C1 segment of cervical spinal cord (tissue), 14 donors: ENCODE results near the gene AHRR.

Source experiments
- DNase-seq, 14 donors: peaks; one replicate each; lab custom pipeline; 2025; lab: John Stamatoyannopoulos, UW

Gene AHRR

GRCh38 chr5:442335-443238 is 121.1 kb downstream of the AHRR start, which contains the start of gene EXOC3:
Gene EXOC3 (plus strand): TSS chr5:443176. CDS start chr5:446206, 3,030 bp downstream.
- DNase-seq = peak in 13 of 14 donors; percentile 37 to 87 (median 52)

- peak in 1 of 14 donors; percentile 60 for DNase-seq
These were observed 122.0 kb downstream of the AHRR start for GRCh38 chr5:443239-444151.

GRCh38 chr5:444226-444625 is 122.7 kb downstream of the AHRR start:
- DNase-seq = no peak

- no peak for DNase-seq
These were observed 124.1 kb downstream of the AHRR start for GRCh38 chr5:445591-445990.

DNA sequence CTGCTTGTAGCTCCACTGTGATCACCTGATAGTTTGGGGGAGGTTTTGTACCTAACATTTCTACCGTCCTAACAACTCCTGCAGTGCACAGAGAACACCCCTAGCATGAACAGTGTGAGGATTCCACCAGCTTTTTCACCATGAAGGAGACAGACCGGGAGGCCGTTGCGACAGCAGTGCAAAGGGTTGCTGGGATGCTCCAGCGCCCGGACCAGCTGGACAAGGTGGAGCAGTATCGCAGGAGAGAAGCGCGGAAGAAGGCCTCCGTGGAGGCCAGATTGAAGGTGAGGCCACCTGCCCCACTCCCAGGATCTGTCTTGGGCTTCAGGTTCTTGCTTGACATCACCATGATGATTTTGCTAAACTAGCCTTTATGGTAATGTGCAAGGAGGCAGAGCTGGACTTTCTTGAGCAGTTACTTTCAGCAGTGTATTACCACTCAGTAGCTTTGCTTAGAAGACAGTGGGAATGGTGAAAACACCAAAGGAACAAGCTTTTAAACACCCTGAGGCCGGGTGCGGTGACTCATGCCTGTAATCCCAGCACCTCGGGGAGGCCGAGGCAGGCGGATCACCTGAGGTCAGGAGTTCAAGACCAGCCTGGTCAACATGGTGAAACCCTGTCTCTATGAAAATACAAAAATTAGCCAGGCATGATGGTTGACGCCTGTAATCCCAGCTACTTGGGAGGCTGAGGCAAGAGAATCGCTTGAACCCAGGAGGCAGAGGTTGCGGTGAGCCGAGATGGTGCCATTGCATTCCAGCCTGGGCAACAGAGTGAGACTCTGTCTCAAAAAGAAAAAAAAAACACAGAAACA is 124.8 kb downstream of the AHRR start:
- DNase-seq = no peak

DNA sequence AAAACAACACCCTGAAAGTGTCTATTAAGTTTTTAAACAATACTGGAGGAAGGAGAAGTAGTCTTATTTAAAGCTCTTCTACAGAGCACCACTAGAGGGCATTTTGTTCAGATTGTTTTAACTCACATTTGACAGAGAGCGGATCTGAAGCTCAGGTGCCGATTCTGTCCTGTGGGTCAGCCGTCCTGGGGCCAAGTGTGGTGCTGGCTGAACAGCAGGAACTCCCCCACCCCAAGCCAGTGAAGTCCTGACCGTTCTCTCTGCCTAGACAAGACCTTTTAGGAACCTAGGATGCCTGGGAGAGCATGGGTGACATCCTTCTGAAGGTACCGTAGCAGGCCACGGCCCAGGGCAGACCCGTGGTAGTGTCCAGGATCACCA is 125.4 kb downstream of the AHRR start:
- no peak for DNase-seq

GRCh38 chr5:447501-447900 is 126.0 kb downstream of the AHRR start:
- no peak for DNase-seq

DNA sequence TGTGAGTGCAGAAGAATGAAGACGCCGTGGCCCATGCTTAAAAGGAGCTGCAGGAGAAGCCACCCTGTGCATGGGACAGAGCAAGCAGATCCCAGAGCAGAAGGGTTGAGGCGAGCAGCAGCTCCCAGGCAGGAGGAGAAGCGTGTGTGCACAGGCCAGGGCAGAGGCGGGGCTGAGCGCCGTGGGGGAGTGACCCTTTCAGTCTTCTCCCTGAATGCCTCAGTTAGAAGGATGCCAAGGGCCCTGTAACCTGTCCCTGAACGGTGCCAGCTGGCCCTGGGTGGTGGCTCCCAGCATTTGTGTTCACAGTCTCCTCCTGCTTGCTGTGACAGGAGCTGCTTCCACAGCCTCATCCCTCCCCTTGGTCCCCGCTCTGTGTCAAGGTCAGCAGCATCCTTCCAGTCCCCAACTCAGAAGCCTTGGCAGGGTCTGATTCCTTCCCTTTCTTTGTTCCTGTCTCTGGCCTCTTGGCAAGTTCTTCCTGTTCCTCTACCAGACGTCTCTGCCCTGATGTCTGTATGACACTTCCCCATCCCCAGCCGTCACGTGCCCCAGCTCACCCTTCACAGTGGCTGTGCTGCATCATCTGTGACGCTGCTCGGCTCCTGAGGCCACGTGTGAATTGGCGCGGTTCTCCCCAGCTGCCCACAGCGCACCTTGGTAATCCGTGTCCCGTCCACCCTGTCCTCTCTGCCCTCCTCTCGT is 126.7 kb downstream of the AHRR start:
- DNase-seq = peak in 10 of 14 donors; percentile 45 to 90 (median 70)

GRCh38 chr5:448766-449090 is 127.2 kb downstream of the AHRR start:
- peak in 4 of 14 donors; percentile 70 to 90 (median 76) for DNase-seq

- DNase-seq = no peak
These were observed 127.6 kb downstream of the AHRR start for GRCh38 chr5:449151-449550.

- no peak for DNase-seq
These were observed 130.3 kb downstream of the AHRR start for GRCh38 chr5:451587-452458.

- no peak for DNase-seq
These were observed 131.6 kb downstream of the AHRR start for GRCh38 chr5:452978-453710.

GRCh38 chr5:453725-454481 is 132.4 kb downstream of the AHRR start:
- no peak for DNase-seq

DNA sequence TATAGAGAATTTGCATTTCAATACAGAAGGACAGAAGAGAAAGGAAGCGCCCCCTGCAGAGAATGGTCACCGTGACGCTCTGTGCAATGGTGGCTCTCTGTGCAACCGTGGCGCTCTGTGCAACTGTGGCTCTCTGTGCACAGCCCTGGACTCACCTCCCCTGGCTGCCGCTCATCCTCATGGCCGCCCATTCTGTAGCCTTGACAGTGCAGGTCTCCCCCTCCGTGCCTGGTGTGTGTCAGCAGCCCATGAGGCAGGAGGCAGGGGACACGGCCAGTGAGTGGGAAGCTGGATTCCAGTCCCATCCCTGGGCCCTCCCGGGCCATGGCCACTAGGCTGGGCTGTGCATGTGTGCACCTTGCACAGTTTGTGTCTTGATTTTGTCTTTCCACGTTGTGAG is 133.4 kb downstream of the AHRR start:
- DNase-seq = no peak

- DNase-seq = no peak
These were observed 134.3 kb downstream of the AHRR start for GRCh38 chr5:455806-456205.

GRCh38 chr5:456351-457194 is 135.1 kb downstream of the AHRR start:
- no peak for DNase-seq

- no peak for DNase-seq
These were observed 135.9 kb downstream of the AHRR start for GRCh38 chr5:457195-457961.
